GM12878 (cell line): Measurements from ENCODE around the gene OVOL1. TPM values are rescaled to one million over a fixed set of nuclear protein-coding genes. Genes with fewer than 3 reads are reported as not detected.

Experiments used
- CUX1 ChIP-seq: IDR thresholded peaks from 2 replicates; pipeline ENCODE4 v1.6.1; 2012; ENCODE audit warnings: improper control_type of control experiment, low read depth, low read length; ENCODE audit not compliant: insufficient replicate concordance
- DPF2 ChIP-seq: fragments of 450-650 bp; IDR thresholded peaks from 2 replicates; pipeline ENCODE4 v1.6.1; 2017; ENCODE audit warnings: mild to moderate bottlenecking
- EGR1 ChIP-seq, 2 experiments: IDR thresholded peaks; 1 replicate in 1 of 2; 2 replicates in 1 of 2; pipeline ENCODE4 v1.6.1; 2011 to 2012; ENCODE audit warnings: low read depth in 2 of 2, low read length in 2 of 2, borderline replicate concordance in 1 of 2, mild to moderate bottlenecking in 1 of 2, moderate library complexity in 1 of 2
- ELK1 ChIP-seq: IDR thresholded peaks from 2 replicates; pipeline ENCODE4 v1.6.1; 2012; ENCODE audit warnings: low read depth, low read length, improper control_type of control experiment
- FOS ChIP-seq: IDR thresholded peaks from 3 replicates; pipeline ENCODE4 v1.6.1; 2011; ENCODE audit warnings: borderline replicate concordance; ENCODE audit not compliant: insufficient read length; ENCODE audit errors: extremely low read depth
- FOXK2 ChIP-seq: fragments of 450-650 bp; IDR thresholded peaks from 2 replicates; pipeline ENCODE4 v1.6.1; 2017; ENCODE audit warnings: mild to moderate bottlenecking, moderate library complexity
- IRF3 ChIP-seq: fragments of 450-650 bp; IDR thresholded peaks from 2 replicates; pipeline ENCODE4 v1.6.1; 2014; ENCODE audit warnings: mild to moderate bottlenecking
- KLF5 ChIP-seq: fragments of 450-650 bp; IDR thresholded peaks from 2 replicates; pipeline ENCODE4 v1.6.1; 2014; ENCODE audit warnings: mild to moderate bottlenecking; ENCODE audit not compliant: partially characterized antibody
- MAX ChIP-seq: IDR thresholded peaks from 2 replicates; pipeline ENCODE4 v1.6.1; 2012; ENCODE audit warnings: low read depth, low read length, improper control_type of control experiment
- NFYB ChIP-seq: IDR thresholded peaks from 2 replicates; pipeline ENCODE4 v1.6.1; 2011; ENCODE audit warnings: low read depth, mild to moderate bottlenecking, low read length, improper control_type of control experiment, moderate library complexity; ENCODE audit not compliant: insufficient read depth
- NRF1 ChIP-seq: conservative IDR thresholded peaks from 2 replicates; pipeline ENCODE4 v1.6.1; 2011; ENCODE audit warnings: mild to moderate bottlenecking, low read depth, low read length, improper control_type of control experiment
- PAX5 ChIP-seq: IDR thresholded peaks from 2 replicates; pipeline ENCODE4 v1.6.1; 2011; ENCODE audit warnings: low read depth, low read length, borderline replicate concordance
- POLR2A ChIP-seq: IDR thresholded peaks from 2 replicates; pipeline ENCODE4 v1.6.1; 2011; ENCODE audit warnings: low read depth, mild to moderate bottlenecking, low read length
- RELA ChIP-seq: fragments of 450-650 bp; IDR thresholded peaks from 2 replicates; pipeline ENCODE4 v1.8.0; 2014; ENCODE audit warnings: borderline replicate concordance; ENCODE audit not compliant: partially characterized antibody
- SP1 ChIP-seq: IDR thresholded peaks from one replicate; pipeline ENCODE4 v1.6.1; 2011; ENCODE audit warnings: low read depth, low read length
- TBL1XR1 ChIP-seq: IDR thresholded peaks from 2 replicates; pipeline ENCODE4 v1.6.1; 2012; ENCODE audit warnings: low read depth, low read length, improper control_type of control experiment
- ZBTB40 ChIP-seq: fragments of 450-650 bp; IDR thresholded peaks from 2 replicates; pipeline ENCODE4 v1.6.1; 2016; ENCODE audit warnings: mild to moderate bottlenecking, moderate library complexity, borderline replicate concordance
- polyA plus RNA-seq, 11 experiments: library from polyadenylated mRNA; depleted of rRNA in 4 of 11; unstranded in 6 of 11; stranded (reverse) in 5 of 11; fragments of >200 nt; fragmentation: Nextera tagmentation in 4 of 11; fragmentation: Illumina TruSeq in 1 of 11; extraction: Ambion mirVana in 4 of 11; extraction: Trizol in 1 of 11; gene quantifications; 1 replicate in 1 of 11; 2 replicates in 10 of 11; pipeline versions ENCODE4 v1.2.1 to v1.2.3, GENCODE V29; 2011 to 2016; ENCODE audit warnings: inconsistent platforms in 2 of 11, missing spikeins in 2 of 11, low read depth in 1 of 11
- total RNA-seq, 4 experiments: library from RNA; depleted of rRNA in 3 of 4; stranded (reverse); fragments of >200 nt in 3 of 4; fragmentation: Illumina TruSeq in 1 of 4; extraction: Trizol in 1 of 4; gene quantifications; 2 replicates each; pipeline versions ENCODE4 v1.2.1 to v1.2.3, GENCODE V29; 2013 to 2021

The OVOL1 gene
- total and polyA plus RNA-seq, 10 of the 15 experiments (the other 5 are each of a cell fraction or from before 2014, with no cell fraction given): 0.04 to 0.96 (median 0.09) TPM; not detected in 7

- TF ChIP-seq ZBTB40 (peak; percentile 50; the same call in 1 of the 2 replicates), FOS (peak; percentile 91), SP1 (peak; percentile 100), FOXK2 (no peak), ELK1 (0 out of 2 replicates have a peak, but pooled peaks have one; percentile 23), KLF5 (peak; percentile 64), RELA (peak; percentile 26), CUX1 (peak; percentile 24), DPF2 (peak; percentile 98), PAX5 (peak; percentile 45; the same call in 1 of the 2 replicates), NFYB (peak; percentile 97), TBL1XR1 (0 out of 2 replicates have a peak, but pooled peaks have one; percentile 27), MAX (peak; percentile 70), NRF1 (peak; percentile 51), EGR1 (IDR thresholded peaks at IDR 0.05; ENCODE audit: borderline replicate concordance in 1 of 2, low read depth in 2 of 2, low read length in 2 of 2) (peak in 1 of 2 experiments; percentile 79; a peak in 2 of 3 replicates), POLR2A (peak; percentile 40; the same call in 1 of the 2 replicates), IRF3 (peak; percentile 93)
Measured at GRCh38 chr11:65833297-65834030, 46.6 kb downstream of the OVOL1 start, which contains the start of gene SNX32 (continued).
